ENCODE results near the gene ZNF543. TPM values are rescaled to one million over a fixed set of nuclear protein-coding genes. Genes with fewer than 3 reads are reported as not detected.

ZNF543 gene
- total and polyA plus RNA-seq, 2 of the 4 experiments (the other 2 are of a cell fraction), result 1.8 to 9.0 TPM

GRCh38 chr19:57357406-57357805 is 37.1 kb downstream of the ZNF543 start:
- Histone ChIP-seq H4K8ac (ENCODE audit: low read depth in 2 of 2, low read length in 2 of 2) (no peak overlapping the region), H3K4me1 (ENCODE audit: control insufficient read depth, insufficient read depth, low read length) (peaks cover 1% of the 10 kb centered on the region; the same call in 1 of the 2 replicates), H3K9ac (ENCODE audit: low read depth, low read length) (no peak overlapping the region), H2AK9ac (replicated peaks; ENCODE audit: low read depth, low read length, poor library complexity) (no peak overlapping the region), H3K36me3 (ENCODE audit: control insufficient read depth, insufficient read depth, low read length) (peaks cover 52% of the 10 kb centered on the region), H2AFZ (replicated peaks; ENCODE audit: low read length, poor library complexity) (no peak overlapping the region), H4K91ac (ENCODE audit: insufficient read depth, low read depth, low read length) (no peak overlapping the region), H2BK120ac (ENCODE audit: low read depth, low read length) (no peak overlapping the region), H4K20me1 (ENCODE audit: insufficient read depth, low read length) (0 out of 2 replicates have a peak, but pooled peaks cover 6% of the 10 kb centered on the region), H3K9me3 (ENCODE audit: control insufficient read depth, insufficient read depth, low read length) (peaks cover 2% of the 10 kb centered on the region; the same call in 1 of the 2 replicates), H2BK15ac (ENCODE audit: low read depth, low read length) (no peak overlapping the region), H3K27ac (ENCODE audit: insufficient read depth, low read length) (no peak overlapping the region), H3K4me2 (ENCODE audit: low read depth, low read length) (no peak overlapping the region), H3K23ac (ENCODE audit: low read depth, low read length) (no peak overlapping the region), H3K27me3 (ENCODE audit: control insufficient read depth, insufficient read depth, low read length) (no peaks in the 10 kb centered on the region), H2BK20ac (ENCODE audit: low read depth, low read length) (no peak overlapping the region), H3K4me3 (ENCODE audit: insufficient read depth, low read depth, low read length) (no peak overlapping the region), H2AK5ac (ENCODE audit: low read depth, low read length) (no peak overlapping the region), H3K14ac (replicated peaks; ENCODE audit: low read depth, low read length) (no peak overlapping the region), H3K4ac (ENCODE audit: low read depth, low read length) (no peak overlapping the region), H4K5ac (ENCODE audit: low read depth, low read length) (no peak overlapping the region), H3K56ac (ENCODE audit: extremely low read depth, insufficient read depth, low read length) (no peak overlapping the region), H2BK5ac (ENCODE audit: low read depth, low read length, poor library complexity, severe bottlenecking) (no peak overlapping the region), H3K18ac (ENCODE audit: low read depth, low read length) (no peak overlapping the region), H3K79me1 (ENCODE audit: low read depth in 1 of 2, low read length in 2 of 2) (peaks cover 28 to 60% of the 10 kb centered on the region in 2 experiments; a peak in 3 of 4 replicates), H3K9me1 (ENCODE audit: insufficient read depth, low read length) (peaks cover 7% of the 10 kb centered on the region)
- DNase-seq (no peak), ATAC-seq (ENCODE audit: low read depth) (no peak)
- ChIA-PET CTCF (no interaction called here), POLR2A (ENCODE audit: unreplicated experiment) (no interaction called here)
- intact Hi-C loops (cut with micrococcal nuclease), result no loop called here
- no TSS peak for BruUV-seq (replicated peaks)
- in situ Hi-C loops (cut with MboI; ENCODE audit: low sequenced_read_pairs), result no loop called here
- 80% methylated on average over 1 of the region's 5 CpGs; no CpG with 5 or more reads in 1 of the 2 experiments for WGBS, 2 experiments (ENCODE audit: extremely low coverage in 2 of 2, insufficient read length in 1 of 2)
- TF ChIP-seq MAFK (IDR thresholded peaks at IDR 0.05; ENCODE audit: low read depth, low read length), result no peak
- TF ChIP-seq POLR2A (IDR thresholded peaks at IDR 0.05; ENCODE audit: low read depth, low read length), result no peak
- TF ChIP-seq ELK1 (IDR thresholded peaks at IDR 0.05; ENCODE audit: borderline replicate concordance, low read depth, low read length), result no peak
- no peak for TF ChIP-seq MAZ (IDR thresholded peaks at IDR 0.05; ENCODE audit: borderline replicate concordance, low read depth, low read length)
- TF ChIP-seq NFE2L2 (IDR thresholded peaks at IDR 0.05; ENCODE audit: low read depth, low read length), result no peak
- TF ChIP-seq RCOR1 (IDR thresholded peaks at IDR 0.05; ENCODE audit: insufficient replicate concordance, low read length), result no peak
- TF ChIP-seq FOS (IDR thresholded peaks at IDR 0.05; ENCODE audit: low read depth, low read length), result no peak
- TF ChIP-seq CTCF (conservative IDR thresholded peaks at IDR 0.05; ENCODE audit: low read depth, low read length), result no peak
- TF ChIP-seq CHD1 (IDR thresholded peaks at IDR 0.05; ENCODE audit: low read depth, low read length), result no peak
- dilution Hi-C loops (cut with HindIII; ENCODE audit: low sequenced_read_pairs, unreplicated experiment), result no loop called here
